GM19043 (cell line): Measurements from ENCODE around the gene PBXIP1.

Experiments used
- ATAC-seq: cut with Tn5 transposase; IDR thresholded peaks from one replicate; pipeline ENCODE4 v1.9.1; 2021; ENCODE audit warnings: low read depth; ENCODE audit not compliant: unreplicated experiment

The PBXIP1 gene

DNA sequence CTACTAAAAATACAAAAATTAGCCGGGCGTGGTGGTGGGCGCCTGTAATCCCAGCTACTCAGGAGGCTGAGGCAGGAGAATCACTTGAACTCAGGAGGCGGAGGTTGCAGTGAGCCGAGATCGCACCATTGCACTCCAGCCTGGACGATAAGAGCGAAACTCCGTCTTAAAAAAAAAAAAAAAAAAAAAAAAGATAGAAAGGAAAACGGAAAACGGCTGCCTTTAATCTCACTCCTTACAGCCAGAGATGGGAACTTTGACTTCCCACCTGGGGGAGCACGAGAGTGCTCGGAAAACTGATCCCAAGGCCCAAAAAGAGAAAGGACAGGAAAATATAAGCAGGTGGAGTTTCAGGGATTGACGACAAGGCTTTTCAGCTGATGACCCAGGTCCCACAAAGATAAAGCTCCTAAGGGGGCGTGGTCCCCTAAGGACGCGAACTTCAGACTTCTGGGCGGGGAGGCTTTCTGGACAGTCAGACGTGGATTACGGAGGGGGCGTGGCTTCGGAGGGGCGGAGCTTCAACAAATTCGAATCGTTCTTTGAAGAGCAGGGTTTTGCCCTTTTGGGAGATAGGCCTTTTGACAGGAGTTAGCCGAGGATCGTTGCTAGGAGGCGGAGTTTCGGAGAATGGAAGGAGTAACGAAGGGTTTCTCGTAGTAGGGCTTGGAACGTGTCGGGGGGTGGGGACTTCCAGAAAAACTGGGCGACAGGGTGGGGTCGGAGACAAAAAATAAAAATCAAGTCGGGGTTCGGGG lies 17.6 kb upstream of the PBXIP1 start:
- no peak for ATAC-seq

DNA sequence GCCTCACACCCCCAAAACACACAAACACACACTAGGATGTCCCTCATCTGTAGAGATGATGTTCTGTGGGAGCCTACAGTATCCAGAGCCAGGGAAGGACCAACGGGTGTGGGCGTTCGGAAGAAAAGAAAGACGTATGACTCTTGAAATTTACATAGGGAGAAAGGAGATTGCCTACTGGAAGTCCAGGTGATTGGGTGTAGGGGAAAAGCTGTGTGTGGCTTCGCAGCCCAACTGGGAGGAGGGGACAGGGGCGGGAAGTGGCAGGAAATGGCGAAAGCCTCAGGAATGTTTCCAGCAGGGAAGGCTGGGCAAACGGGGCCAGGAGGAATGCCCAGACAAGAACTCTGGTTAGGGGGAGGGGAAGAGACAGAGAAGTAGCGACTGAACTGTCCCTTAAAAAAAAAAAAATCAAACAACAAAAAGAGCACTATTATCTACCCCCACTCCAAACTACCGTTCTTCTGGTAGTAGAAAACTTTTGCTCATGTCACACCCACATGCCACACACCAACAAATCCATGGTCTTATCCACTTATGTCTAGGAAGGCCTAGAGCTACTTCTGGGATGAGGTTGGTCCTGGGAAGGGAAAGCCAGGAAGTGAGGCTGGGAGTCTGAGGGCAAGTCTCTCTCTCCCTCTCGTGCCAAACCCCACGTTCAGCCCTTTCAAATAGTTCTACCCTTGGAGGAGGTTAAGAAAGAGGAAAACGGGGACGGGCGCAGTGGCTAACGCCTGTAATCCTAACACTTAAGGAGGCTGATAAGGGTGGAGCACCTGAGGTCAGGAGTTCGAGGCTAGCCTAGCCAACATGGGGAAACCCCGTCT lies 16.8 kb upstream of the PBXIP1 start:
- no peak for ATAC-seq

DNA sequence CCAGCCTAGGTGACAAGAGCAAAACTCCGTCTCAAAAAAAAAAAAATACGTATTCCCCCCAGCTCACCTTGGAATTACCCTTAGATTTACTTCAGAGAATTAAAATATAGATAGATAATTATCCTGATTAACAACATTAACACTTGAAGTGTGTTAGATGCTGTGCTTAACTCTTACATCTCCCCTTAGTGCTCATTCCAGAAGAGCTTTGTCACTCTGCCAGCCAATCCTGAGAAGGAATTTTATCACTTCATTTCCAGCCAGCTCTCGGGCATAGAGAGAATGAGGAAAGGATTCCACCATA lies 16.3 kb upstream of the PBXIP1 start:
- ATAC-seq: no peak

DNA sequence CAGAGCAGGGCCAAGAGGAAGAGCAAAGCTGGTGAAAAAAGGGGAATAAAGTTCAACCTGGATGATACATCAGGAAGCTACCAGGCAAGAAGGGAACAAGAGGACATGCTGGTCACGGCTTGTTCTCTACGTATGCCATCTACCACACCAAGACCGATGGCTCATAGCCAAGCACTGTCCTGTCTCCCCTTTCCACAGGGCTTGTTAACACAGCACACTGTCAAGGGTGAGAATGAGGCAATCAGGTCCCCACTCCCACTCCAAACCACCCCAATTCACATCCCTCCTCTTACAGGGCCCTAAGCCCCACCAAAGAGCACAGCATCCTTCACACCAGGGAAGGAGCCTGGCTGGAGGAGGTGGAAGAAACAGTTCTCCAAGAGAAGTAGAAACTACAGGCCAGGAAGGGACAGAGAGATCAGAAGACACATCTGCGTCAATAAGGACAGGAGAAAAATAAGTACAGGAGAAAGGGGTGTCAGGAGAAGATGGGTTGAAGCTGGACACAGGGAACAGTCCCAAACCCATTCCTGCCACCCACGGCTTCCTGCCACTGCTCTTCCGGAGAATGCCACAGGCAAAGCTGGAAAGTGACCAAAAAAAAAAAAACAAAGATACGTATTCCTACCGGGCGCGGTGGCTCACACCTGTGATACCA lies 15.6 kb upstream of the PBXIP1 start:
- no peak for ATAC-seq

DNA sequence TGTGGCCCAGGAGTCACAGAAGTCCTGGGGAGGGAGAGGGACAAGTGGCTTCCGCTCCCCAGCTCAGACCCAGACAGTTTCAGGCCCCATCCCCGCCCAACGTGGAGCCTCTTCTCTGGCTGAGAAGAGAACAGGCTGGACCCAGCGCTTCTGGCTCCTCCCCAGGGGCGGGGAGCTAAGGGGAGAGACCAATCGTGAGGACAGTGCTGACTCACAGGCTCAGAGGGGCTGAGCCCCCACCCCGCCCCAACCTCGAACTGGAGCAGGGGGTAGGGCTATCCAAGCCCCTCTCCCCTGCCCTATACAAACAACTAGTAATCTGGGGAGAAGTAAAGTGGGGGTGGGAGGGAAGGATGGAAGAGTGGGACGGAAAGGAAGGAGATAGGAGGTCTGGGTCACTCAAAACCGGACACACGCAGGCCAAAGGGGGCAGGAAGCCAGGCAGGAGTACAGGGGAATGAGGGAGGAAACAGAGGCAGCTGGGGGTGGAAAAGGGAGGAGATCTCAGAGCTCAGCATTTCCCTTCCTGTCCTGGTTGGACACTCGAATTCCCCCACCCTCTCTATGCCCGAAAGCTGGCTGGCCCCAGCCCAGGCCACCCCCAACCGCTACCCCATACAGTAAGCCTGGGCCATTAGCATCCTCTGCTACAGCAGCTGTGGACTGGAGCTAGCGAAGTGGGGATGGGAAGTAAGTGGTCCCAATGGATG lies 14.9 kb upstream of the PBXIP1 start, which contains the start of gene SHC1:
Gene SHC1 (minus strand): TSS at position 117 of the 710 bp plus-strand sequence. CDS start 221 bp downstream, outside the sequence.
- ATAC-seq: no peak

DNA sequence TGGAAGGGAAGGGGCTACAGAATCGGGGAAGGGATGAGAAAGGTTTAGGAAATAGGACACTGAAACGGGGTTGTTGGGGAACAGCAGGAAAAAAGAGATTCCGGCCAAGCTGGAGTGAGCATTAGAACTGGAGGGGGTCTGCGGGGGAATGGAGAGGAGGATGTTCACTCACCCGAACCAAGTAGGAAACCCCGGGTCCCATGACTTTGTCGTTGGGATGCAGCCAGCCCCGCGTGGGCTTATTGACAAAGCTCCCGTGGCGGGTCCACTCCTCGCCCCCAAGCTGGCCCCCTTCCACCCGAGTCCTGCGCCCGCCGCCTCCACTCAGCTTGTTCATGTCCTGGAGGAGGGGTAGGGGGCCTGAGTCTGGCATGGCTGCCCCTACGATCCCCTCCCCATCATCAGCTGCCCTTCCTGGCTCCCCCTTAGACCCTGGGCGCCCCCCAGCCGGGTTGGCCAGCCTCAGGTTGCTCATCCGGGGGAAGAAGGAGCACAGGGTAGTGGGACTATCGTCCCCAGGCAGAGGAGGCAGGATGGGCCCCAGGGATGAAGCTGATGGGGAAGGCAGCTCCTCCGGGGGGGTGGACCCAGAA lies 14.1 kb upstream of the PBXIP1 start:
- no peak for ATAC-seq

DNA sequence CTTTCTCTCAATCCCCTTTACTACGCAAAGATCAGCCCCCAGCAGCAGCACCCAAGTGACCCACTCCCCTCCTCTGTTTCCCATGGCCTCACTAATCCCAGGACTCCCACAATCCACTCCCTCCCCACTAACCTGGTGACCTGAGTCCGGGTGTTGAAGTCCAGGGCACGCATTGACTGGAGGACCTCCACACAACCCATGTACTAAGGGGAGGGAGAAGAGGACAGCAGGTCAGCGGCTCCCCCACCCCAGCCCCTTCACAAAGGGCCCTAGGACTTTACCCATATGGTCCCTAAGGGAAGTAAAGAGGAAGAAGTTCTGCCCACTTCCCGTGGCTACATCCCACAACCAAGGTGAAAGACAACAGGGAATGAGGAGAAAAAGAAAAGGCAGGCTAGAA lies 13.3 kb upstream of the PBXIP1 start:
- no peak for ATAC-seq

DNA sequence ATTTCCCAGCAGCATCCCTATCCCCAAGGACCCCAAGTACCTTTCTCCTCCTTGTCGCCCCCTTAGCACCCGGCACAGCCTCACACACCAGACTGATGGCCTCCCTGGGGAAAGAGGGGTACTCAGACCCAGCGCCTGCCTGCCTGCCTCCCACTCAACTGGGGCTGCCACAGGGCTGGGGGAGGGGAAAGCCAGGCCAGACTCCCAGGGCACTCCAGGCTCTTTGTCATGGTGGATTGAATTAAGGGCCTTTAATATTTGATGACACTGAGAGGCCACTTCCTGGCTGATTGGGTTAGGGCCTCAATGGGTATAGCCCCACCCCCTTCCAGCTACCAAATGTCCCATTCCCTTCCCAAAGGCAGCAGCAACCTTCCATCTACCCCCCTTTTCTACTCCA lies 12.8 kb upstream of the PBXIP1 start:
- no peak for ATAC-seq

DNA sequence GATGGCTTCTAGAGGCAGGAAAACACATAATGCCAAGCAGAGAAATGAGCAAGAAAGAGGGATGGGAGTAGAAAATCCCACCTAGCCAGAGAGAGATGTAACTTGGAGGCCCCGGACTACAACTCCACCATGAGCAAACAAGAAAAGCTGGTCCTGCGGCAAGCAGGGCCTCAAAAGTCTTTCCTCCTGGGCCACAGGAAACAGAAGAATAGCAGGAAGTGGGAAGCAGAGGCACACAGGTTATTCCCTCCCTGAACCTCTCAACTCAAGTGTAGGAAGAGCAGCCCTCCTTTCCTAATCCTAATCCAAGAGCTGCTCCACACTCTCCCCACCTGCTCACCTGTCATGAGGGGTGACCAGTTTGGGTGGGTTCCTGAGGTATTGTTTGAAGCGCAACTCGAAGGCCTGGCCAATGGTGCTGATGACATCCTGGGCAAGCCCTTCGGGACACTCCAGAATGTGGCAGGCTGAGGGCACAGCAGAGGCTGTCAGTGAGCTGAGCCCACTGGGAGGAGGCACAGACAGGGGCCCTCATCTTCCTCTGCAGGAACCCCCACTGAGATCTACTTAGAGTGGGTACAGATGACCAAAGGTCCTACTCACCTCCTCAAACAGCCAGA lies 11.5 kb upstream of the PBXIP1 start:
- ATAC-seq: no peak

DNA sequence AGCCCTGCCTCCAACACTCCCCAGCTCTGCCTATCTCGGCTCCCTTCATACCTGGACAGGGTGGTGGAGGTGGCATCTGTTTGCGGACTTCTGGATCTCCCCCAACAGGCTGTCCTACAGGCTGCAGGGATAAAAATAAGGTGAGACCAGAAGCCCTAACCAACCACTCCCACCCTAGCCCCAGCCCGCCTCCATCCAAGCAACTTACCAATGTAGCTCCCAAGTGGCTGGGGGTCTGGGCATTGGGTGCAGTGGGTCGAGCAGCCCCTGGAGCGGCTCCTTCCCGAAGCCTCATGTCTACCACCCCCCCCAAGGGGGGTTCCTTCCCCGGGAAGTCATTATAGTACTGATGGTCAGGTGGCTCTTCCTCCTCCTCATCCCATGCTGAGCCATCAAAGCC lies 10.2 kb upstream of the PBXIP1 start:
- no peak for ATAC-seq

DNA sequence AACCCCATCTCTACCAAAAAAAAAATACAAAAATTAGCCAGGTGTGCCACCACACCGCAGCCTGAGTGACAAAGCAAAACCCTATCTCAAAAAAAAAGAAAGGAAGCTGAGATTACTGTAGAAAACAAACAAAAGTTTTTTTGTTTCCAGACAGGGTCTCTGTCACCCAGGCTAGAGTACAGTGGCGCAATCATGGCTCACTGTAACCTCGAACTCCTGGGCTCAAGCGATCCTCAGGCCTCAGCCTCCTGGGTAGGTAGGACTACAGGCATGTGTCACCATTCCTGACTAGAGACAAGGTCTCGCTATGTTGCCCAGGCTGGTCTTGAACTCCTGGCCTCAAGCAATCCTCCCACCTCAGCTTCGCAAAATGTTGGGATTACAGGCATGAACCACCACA lies 8.5 kb upstream of the PBXIP1 start:
- no peak for ATAC-seq

DNA sequence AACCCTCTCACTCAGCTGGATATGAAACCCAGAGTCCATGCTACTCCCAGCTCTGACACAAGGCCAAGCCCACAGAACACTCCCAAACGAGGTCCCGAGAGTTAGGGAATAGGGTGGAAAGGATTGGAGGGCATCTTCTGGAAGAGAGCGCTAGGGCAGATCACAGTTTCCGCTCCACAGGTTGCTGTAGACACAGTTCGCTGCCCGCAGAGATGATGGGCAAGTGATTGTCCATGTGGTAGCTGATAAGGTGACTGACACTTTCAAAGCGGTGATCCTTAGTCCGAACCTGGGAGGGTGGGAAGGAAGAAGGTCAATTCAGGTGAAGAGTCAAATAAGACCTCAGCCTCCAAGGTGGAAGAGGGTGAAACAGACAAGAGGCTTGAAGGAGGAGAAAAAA lies 7.7 kb upstream of the PBXIP1 start:
- ATAC-seq: no peak

DNA sequence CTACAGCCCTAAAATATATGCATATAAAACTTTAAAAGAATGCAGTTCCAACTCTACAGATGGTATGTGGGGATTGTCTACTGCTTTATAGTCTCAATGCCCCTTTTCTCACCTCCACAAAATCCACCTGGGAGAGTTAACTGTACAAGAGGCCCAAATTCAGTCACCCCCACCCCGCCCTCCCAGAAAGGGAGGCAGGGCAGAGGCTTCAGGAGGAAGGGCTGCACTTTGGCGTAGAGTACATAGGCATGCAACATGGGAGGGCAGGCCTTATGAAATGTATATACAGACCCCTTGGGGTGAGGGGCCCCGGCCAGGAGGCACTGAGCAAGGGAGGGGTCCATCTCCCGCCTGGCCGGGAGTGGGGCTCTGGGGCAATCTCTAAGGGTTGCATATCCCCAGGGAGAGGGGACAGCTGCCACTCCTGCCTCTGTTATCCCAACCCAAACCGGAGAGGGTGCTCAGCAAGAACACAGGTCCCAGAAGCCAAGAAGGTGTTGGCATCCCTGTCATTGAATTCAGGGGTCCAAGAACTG lies 7.0 kb upstream of the PBXIP1 start:
- ATAC-seq: no peak

DNA sequence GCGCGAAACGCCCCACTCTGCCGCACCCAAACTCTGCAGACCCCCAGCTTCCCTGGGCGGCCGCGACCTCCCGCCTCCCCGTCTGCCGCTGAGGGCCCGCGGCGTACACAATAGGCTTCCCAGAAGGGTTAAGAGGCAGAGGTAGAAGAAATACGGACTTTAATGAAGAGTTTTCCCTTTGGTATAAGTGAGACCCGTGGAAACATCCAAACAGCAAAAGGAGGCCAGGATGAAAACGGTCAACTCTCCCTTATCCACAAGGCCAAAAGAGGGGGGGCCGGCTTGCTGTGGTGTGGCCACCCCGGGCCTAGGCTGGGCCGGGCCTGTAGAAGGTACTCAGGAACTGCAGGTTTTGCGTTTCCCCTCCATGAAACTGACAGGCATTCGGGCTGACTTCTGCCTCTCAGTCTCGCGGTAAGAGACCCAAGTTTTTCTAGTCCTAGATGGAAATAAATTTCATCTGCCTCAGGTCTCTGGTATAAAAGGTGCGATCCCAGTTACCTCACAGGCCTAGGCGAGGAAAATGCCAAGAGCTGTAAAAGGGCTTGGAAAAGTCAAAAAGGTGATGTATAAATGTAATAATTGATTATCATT lies 6.4 kb upstream of the PBXIP1 start:
- ATAC-seq: no peak

DNA sequence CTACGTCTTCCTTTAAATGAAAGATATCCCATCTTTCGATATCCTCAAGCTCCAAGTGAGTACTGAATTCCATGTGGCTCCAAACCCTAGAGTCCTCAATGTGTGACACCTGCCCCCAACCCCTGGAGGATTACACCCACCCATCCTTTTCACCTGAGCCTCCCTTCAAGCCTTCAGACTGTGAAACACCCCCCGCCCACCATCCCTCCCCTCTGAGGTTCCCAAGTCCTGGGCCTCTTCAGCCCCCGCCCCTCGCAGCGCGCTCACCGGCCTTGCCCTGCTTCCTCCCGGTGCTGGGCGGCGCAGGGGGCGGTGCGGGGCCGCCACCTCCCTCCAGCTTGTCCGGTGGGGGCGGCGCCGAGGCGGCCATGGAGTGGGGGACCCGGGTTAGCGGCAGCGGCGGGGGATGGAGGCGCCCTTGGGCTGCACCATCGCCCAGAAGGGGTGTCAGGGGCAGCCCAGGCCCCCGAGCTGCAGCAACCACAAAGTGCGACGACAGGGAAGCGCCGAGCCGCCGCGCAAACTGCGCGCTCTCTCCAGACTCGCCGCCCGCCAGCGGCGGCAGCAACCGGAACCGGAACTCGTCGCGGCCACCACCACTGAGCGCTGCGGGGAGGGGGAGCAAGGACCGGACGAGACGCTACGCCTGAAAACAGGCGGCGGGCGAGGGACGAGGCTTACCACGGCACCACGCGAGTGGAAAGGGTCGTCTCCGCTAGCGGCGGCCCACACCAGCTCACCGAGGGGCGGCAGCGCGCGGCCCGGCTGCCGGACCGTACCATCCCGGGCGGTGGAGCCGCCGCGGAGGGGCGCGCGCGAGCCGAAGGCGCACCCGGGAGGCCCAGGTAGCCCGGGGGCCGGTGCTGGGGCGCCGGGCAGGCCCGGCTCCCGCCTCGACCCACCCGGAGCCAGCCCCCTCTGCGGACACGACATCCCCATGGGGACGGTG lies 5.6 kb upstream of the PBXIP1 start, which contains the start of gene PYGO2:
Gene PYGO2 (minus strand): TSS at position 576 of the 949 bp plus-strand sequence. CDS start 206 bp downstream, at position 370.
- ATAC-seq: peak; percentile 57

DNA sequence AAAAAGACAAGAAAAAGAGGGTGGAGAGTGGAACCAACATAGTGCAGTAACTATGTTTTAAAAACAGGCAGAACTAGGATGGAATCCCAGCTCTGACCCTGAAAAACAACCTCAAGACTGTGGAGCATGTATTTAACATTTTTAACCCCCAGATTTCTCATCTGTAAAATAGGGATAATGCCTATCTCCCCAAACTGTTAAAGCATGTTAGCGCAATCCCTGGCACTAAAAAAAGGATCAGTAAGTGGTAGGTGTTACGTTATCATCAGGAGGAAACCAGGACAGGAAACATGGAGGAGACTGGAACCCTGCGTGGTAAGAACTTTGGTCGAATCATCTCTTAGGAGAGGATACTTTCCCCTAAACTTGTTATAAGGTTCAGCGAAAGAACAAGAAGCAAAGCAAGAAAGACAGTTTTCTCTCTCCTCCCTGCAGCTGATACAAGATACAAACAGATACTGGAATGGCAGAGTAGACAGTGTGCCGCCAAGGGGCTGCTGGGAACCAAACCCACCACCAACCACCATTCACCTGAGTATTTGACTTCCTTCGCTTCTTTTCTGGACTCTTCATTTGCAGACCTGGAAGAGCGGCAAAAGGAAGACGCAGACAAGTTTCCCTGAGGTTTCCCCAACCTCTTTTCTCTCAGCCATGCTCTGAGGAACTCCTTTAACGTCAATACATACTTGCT lies 4.7 kb upstream of the PBXIP1 start:
- no peak for ATAC-seq

DNA sequence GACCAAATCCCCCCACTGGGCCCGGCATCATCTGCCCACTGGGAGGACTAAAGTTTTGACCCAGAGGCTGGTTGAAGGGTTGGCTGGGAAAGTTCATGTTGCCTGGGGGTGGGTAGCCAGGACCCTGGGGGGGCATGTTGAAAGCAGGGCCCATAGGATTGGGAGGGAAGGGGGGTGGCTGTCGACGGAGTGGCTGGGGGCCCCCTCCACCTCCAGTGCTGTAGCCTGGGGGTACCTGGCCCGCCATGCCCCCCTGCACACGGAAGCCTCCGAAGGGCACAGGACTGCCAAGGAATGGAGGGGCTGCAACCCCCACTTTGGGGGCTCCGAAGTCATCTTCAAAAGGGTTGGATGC lies 3.5 kb upstream of the PBXIP1 start:
- ATAC-seq: no peak
